GM21515 (cell line): ENCODE results near the gene NOMO2.
"Not testable (repeated sequence)": the region's sequence is repeated elsewhere in the genome, so short reads cannot be mapped to it uniquely, and the experiment has no call there.

ENCODE experiments used
- ATAC-seq: cut with Tn5 transposase; IDR thresholded peaks from one replicate; pipeline ENCODE4 v1.9.1; 2021; ENCODE audit not compliant: unreplicated experiment

The NOMO2 gene

GRCh38 chr16:18521445-18522181, 40.3 kb downstream of the NOMO2 start:
- not testable (repeated sequence) for ATAC-seq

- not testable (repeated sequence) for ATAC-seq
These were observed 43.2 kb downstream of the NOMO2 start for GRCh38 chr16:18518536-18519283.

- not testable (repeated sequence) for ATAC-seq
These were observed 63.5 kb downstream of the NOMO2 start for GRCh38 chr16:18498430-18498829.

GRCh38 chr16:18497032-18497431, 64.9 kb downstream of the NOMO2 start:
- ATAC-seq: not testable (repeated sequence)

GRCh38 chr16:18492118-18492897, 69.6 kb downstream of the NOMO2 start:
- not testable (repeated sequence) for ATAC-seq

- not testable (repeated sequence) for ATAC-seq
These were observed 125.9 kb downstream of the NOMO2 start for GRCh38 chr16:18436025-18436424.

GRCh38 chr16:18415827-18416226, 146.1 kb downstream of the NOMO2 start:
- not testable (repeated sequence) for ATAC-seq

- ATAC-seq: not testable (repeated sequence)
These were observed 152.2 kb downstream of the NOMO2 start for GRCh38 chr16:18409532-18410293.

GRCh38 chr16:18401851-18402657, 159.8 kb downstream of the NOMO2 start:
- peak; percentile 62 for ATAC-seq

- not testable (repeated sequence) for ATAC-seq
These were observed 160.7 kb downstream of the NOMO2 start for GRCh38 chr16:18401159-18401558.

GRCh38 chr16:18394363-18394762, 167.5 kb downstream of the NOMO2 start:
- not testable (repeated sequence) for ATAC-seq

- ATAC-seq: not testable (repeated sequence)
These were observed 174.1 kb downstream of the NOMO2 start for GRCh38 chr16:18387767-18388166.

- ATAC-seq: not testable (repeated sequence)
These were observed 175.4 kb downstream of the NOMO2 start for GRCh38 chr16:18386517-18386916.

GRCh38 chr16:18385285-18385684, 176.6 kb downstream of the NOMO2 start:
- ATAC-seq: not testable (repeated sequence)

- not testable (repeated sequence) for ATAC-seq
These were observed 177.0 kb downstream of the NOMO2 start for GRCh38 chr16:18384869-18385268.

- not testable (repeated sequence) for ATAC-seq
These were observed 177.7 kb downstream of the NOMO2 start for GRCh38 chr16:18384098-18384636.

- ATAC-seq: not testable (repeated sequence)
These were observed 179.2 kb downstream of the NOMO2 start for GRCh38 chr16:18382696-18383095.
